ENCODE measurements around the gene INPP5A. TPM values are rescaled to one million over a fixed set of nuclear protein-coding genes. Genes with fewer than 3 reads are reported as not detected.
A peak's percentile ranks its signal among the peaks of the same experiment; 100 is the strongest.

Gene INPP5A
- total RNA-seq, 4 donors from 2014 or later = 16.9 to 58.2 (median 29.5) TPM

DNA sequence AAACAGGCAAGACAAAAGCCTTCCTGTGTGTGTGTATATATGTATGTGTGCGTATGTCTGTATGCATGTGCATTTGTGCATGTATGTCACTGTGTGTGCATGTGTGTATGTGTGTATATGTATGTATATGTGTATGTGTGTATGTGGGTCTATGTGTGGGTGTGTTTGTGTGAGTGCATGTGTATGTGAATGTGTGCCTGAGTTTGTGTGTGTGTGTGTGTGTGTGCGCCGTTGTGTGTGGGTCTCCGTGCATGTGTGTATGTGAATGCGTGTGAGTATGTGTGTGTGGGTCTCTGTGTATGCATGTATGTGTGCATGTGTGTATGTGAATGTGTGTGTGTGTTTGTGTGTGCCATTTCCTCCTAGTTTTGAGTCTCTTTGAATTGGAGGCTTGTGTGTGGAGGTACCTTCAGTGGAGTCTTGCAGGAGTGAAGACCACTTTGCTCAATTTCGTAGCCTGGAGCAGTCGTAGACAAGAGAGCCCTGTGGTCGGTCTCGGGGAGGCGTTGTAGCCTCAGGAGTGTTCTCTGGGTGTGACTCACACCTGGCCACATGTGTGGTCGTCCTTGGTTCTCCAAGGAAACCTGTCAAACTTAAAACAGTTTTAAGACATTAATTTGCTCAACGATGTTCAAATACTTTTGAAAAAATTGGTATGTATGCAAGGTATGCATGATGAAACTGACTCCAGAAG, 28.1 kb downstream of the INPP5A start:
- TF ChIP-seq, protein P1, sequence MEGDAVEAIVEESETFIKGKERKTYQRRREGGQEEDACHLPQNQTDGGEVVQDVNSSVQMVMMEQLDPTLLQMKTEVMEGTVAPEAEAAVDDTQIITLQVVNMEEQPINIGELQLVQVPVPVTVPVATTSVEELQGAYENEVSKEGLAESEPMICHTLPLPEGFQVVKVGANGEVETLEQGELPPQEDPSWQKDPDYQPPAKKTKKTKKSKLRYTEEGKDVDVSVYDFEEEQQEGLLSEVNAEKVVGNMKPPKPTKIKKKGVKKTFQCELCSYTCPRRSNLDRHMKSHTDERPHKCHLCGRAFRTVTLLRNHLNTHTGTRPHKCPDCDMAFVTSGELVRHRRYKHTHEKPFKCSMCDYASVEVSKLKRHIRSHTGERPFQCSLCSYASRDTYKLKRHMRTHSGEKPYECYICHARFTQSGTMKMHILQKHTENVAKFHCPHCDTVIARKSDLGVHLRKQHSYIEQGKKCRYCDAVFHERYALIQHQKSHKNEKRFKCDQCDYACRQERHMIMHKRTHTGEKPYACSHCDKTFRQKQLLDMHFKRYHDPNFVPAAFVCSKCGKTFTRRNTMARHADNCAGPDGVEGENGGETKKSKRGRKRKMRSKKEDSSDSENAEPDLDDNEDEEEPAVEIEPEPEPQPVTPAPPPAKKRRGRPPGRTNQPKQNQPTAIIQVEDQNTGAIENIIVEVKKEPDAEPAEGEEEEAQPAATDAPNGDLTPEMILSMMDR (IDR thresholded peaks at IDR 0.05) = no peak
- no peak for TF ChIP-seq POLR2A (IDR thresholded peaks at IDR 0.05)
- Histone ChIP-seq H3K27me3 (no peaks in the 10 kb centered on the region), H3K36me3 (no peaks in the 10 kb centered on the region), H3K4me3 (no peak overlapping the region), H3K4me1 (peaks cover 0 to 7% (median 2%) of the 10 kb centered on the region in 3 donors), H3K9me3 (no peaks in the 10 kb centered on the region), H3K27ac (no peak overlapping the region)
- 78 to 80% methylated on average over 9 to 12 of the region's 12 CpGs for WGBS, 2 donors
- no peak for DNase-seq
- intact Hi-C loops (cut with DNase I) = no loop called here

DNA sequence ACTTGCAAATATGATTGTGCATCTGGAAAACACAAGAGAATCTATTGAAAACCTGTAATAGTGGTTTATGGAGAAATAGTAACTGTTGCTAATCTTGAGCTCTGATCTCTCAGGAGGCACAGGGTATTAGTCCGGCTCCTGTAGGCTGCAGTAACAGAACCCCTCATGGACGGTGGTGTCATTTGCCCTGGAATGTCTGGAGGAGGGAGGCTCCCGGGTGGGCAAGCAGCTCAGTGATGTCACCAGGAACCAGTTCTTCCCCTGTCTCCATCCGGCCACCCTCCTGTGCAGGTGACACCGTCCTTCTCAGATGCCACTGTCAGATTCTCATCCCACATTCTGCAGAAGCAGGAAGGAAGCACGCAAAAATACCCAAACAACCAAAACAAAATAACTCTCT, 29.3 kb downstream of the INPP5A start:
- peaks cover 12 to 18% (median 14%) of the 10 kb centered on the region in 3 donors for H3K4me1 ChIP-seq
- TF ChIP-seq POLR2A (IDR thresholded peaks at IDR 0.05) = no peak
- TF ChIP-seq, protein P1 (IDR thresholded peaks at IDR 0.05) = no peak
- 61 to 85% methylated on average over 6 of the region's 6 CpGs for WGBS, 2 donors
- H3K36me3 ChIP-seq = no peaks in the 10 kb centered on the region
- H3K27ac ChIP-seq = no peak overlapping the region
- no peaks in the 10 kb centered on the region for H3K27me3 ChIP-seq
- no peaks in the 10 kb centered on the region for H3K9me3 ChIP-seq
- intact Hi-C loops (cut with DNase I) = no loop called here
- no peak overlapping the region for H3K4me3 ChIP-seq
- no peak for DNase-seq

DNA sequence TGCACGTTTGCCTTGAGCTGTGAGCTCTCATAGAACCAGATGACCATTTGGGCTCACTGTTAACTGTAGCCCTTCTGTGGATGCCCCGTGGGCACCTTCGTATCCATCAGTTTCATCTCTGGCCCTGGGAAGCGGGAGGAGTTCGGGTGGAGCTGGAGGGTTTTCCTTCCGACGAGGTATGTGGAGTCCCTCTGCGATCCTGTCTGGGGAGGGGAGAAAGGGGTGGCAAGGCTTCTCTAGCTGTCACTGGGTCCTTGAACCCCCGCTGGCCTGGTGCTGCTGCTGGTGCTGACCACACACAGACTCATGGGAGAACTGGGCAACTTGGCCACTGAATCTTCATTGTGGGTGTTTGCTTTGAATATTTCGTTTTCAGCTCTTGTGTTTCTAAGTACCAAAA, 32.7 kb downstream of the INPP5A start:
- intact Hi-C loops (cut with DNase I) = no loop called here
- WGBS, 2 donors = 43 to 87% methylated on average over 1 to 7 of the region's 10 CpGs

DNA sequence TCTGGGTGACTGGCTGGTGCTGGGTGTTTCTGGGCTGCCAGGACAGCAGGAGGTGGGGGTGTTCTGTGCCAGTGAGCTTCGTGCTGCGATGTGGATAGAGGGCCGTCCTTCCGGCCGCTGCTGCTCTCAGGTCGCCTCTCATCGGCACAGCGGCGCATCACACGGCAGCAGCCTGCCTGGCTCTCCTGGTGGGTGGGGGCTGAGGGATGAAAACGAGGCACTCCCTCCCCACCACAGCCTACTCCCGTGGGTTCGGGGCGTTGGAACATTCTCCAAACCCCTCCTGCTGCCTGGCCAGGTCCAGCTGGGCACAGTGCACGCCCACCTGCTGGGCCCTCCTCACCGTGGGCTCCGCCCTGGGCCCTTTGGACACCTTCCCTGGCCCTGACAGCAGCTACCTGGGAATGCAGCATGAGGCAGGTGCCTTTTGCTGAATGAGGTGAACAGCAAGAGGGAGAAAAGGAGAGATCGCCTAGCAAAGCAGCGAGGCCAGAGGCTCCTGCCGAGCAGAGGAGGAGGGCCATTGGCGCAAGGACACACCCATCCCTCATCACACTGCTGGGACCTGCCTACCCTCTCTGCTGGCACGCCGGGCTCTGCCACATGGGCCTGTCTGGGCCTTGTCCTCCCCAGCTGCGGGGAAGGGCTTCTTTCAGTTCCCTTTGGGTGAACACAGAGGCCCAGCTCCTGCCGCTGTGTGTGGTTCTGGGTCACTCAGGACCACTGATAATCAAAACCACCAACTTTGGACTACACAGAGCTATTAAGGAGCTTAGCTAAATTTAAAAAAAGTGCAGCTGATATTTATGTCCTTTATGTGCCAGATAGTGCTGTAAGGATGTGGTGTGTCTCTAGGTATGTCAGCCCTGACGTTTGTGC, 33.4 kb downstream of the INPP5A start:
- TF ChIP-seq POLR2A (IDR thresholded peaks at IDR 0.05) = peak in 1 of 4 donors; percentile 32
- TF ChIP-seq, protein P1 (IDR thresholded peaks at IDR 0.05) = no peak
- Histone ChIP-seq H3K9me3 (no peaks in the 10 kb centered on the region), H3K4me1 (peaks cover 32 to 46% (median 36%) of the 10 kb centered on the region in 3 donors), H3K27me3 (no peaks in the 10 kb centered on the region), H3K27ac (peak overlapping the region in 3 of 4 donors; percentile 55 to 64 (median 60)), H3K36me3 (no peaks in the 10 kb centered on the region), H3K4me3 (peak overlapping the region in 3 of 4 donors; percentile 10 to 47 (median 13))
- intact Hi-C loops (cut with DNase I) = no loop called here
- peak; percentile 33 for DNase-seq
- 20 to 55% methylated on average over 3 to 13 of the region's 26 CpGs for WGBS, 2 donors

More for the DNA sequence above, 32.7 kb downstream of the INPP5A start:
- TF ChIP-seq, protein P1 (IDR thresholded peaks at IDR 0.05) = no peak
- H3K4me1 ChIP-seq = peaks cover 25 to 38% (median 30%) of the 10 kb centered on the region in 3 donors
- H3K36me3 ChIP-seq = no peaks in the 10 kb centered on the region
- H3K27ac ChIP-seq = no peak overlapping the region
- no peak for DNase-seq
- no peaks in the 10 kb centered on the region for H3K9me3 ChIP-seq
- H3K4me3 ChIP-seq = no peak overlapping the region
- no peaks in the 10 kb centered on the region for H3K27me3 ChIP-seq
